ENCODE measurements around the gene RFNG. TPM values are rescaled to one million over a fixed set of nuclear protein-coding genes. Genes with fewer than 3 reads are reported as not detected.

The RFNG gene
- total RNA-seq, 1 experiment from 2014 or later, result 46.7 TPM

DNA sequence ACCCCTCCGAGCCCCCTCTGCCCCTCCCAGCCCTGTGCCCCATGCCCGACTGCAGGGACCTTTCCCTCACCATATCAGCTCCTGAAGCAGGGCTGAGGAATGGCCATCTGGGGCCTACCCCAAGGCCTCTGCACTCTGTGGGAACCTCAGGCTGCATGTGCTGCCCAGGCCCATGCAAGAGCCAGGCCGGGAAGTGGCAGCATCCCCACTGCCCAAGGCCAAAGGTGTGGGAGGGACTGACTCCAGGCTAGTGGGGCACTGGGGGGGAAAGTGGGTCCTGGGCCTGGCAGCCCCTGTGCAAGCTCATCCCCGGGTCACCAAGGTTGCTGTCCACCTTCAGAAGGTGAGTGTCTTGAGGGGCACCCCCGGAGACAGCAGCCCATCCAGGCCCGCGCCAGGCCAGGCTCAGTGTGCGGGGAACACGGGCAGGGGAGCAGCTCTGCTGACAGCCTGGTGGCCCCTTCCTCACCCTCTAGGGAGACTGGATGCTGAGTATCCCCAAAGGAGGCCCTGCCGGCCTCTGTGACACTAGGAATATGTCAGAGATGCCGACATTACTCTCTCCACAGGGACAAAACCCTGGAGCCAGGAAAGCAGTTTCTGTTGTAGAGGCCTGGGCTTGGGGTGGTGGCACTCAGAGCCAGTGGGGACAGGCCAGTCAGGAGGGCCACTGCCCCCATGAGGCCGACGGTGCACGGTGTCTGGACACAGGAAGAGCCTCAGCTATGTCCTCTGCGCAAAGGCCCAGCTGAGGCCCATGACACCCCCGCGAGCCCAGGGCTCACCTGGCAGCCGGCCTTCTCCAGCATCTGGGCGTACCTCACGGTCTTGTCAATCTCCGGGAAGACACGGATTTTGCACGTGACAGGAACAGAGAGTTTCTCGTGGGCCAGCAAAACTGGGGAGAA is 10.7 kb upstream of the RFNG start:
- H3K9me2 ChIP-seq (replicated peaks; ENCODE audit: low read length), result no peaks in the 10 kb centered on the region
- H3K79me2 ChIP-seq (ENCODE audit: low read length), result peaks cover 29% of the 10 kb centered on the region
- no peak overlapping the region for H3K4me2 ChIP-seq (ENCODE audit: low read length)
- ATAC-seq, result no peak
- H3K9ac ChIP-seq (ENCODE audit: low read length), result no peak overlapping the region
- CTCF ChIA-PET, result no interaction called here
- H3K36me3 ChIP-seq (ENCODE audit: low read depth, low read length), result peaks cover 44% of the 10 kb centered on the region
- intact Hi-C loops (cut with micrococcal nuclease), result no loop called here
- TF ChIP-seq, protein P1, sequence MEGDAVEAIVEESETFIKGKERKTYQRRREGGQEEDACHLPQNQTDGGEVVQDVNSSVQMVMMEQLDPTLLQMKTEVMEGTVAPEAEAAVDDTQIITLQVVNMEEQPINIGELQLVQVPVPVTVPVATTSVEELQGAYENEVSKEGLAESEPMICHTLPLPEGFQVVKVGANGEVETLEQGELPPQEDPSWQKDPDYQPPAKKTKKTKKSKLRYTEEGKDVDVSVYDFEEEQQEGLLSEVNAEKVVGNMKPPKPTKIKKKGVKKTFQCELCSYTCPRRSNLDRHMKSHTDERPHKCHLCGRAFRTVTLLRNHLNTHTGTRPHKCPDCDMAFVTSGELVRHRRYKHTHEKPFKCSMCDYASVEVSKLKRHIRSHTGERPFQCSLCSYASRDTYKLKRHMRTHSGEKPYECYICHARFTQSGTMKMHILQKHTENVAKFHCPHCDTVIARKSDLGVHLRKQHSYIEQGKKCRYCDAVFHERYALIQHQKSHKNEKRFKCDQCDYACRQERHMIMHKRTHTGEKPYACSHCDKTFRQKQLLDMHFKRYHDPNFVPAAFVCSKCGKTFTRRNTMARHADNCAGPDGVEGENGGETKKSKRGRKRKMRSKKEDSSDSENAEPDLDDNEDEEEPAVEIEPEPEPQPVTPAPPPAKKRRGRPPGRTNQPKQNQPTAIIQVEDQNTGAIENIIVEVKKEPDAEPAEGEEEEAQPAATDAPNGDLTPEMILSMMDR (conservative IDR thresholded peaks at IDR 0.05; ENCODE audit: low read depth, low read length), result peak; percentile 10; the same call in 1 of the 2 replicates
- TF ChIP-seq EZH2phosphoT487 (IDR thresholded peaks at IDR 0.05; ENCODE audit: borderline replicate concordance, low read length) (no peak), EZH2 (IDR thresholded peaks at IDR 0.05; ENCODE audit: low read length, unreplicated experiment) (no peak)
- no TSS peak for BruUV-seq (replicated peaks)
- DNase-seq, result no peak
- H3K27ac ChIP-seq (ENCODE audit: low read length), result no peak overlapping the region
- POLR2A ChIA-PET (ENCODE audit: unreplicated experiment), result no interaction called here
- no peaks in the 10 kb centered on the region for H3K9me3 ChIP-seq (ENCODE audit: low read length)
- H3K4me1 ChIP-seq (ENCODE audit: insufficient read depth, low read length), result peaks cover 17% of the 10 kb centered on the region
- no peak overlapping the region for H2AFZ ChIP-seq (ENCODE audit: low read length)
- no peaks in the 10 kb centered on the region for H4K20me1 ChIP-seq (ENCODE audit: low read length)
- H3K4me3 ChIP-seq (ENCODE audit: low read length), result no peak overlapping the region
- no peaks in the 10 kb centered on the region for H3K27me3 ChIP-seq (ENCODE audit: low read length)
- H3F3A ChIP-seq (ENCODE audit: low read length, unreplicated experiment), result no peaks in the 10 kb centered on the region

DNA sequence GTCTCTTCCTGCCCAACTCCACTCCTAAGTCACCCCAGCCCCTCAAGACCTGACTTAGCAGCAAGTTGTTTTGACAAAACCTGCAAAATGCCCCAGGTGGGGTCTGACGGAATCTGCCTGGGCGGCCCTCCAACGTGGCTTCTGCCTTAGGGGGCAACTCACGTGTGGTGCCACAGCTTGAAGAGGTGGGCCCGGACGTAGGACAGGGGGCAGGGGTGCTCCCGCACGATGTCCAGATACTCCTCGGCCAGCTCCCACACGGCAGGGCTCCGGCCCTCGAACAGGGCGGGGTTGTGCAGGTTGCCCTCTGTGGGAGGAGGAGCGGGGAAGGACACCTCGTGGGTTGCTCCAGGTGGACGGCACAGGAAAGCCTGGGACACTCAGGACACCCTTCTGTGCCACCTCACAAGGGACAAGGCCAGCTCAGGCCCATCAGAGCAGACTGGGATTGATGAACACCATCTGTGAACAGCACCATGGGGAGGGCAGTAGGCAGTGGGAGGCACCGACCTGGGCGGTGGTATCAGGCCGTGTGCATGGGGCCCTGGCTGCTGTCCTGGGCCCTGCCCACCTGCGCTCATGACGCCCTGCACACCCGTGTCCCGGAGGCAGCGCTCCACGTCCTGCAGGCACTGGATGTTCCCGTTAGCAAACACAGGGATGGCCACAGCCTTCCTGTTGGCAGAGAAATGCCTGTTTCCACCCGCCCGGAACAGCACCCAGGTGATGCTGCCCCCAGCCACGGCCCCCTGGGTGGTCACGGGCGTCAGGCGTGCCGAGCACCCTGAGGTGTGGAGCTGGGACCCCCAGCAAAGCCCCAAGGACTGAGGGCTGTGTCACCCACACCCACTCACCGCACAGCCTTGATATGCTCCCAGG is 9.7 kb upstream of the RFNG start:
- Histone ChIP-seq H3K4me1 (ENCODE audit: insufficient read depth, low read length) (peaks cover 17% of the 10 kb centered on the region), H3F3A (ENCODE audit: low read length, unreplicated experiment) (no peaks in the 10 kb centered on the region), H3K9ac (ENCODE audit: low read length) (no peak overlapping the region), H3K4me2 (ENCODE audit: low read length) (no peak overlapping the region), H3K9me3 (ENCODE audit: low read length) (no peaks in the 10 kb centered on the region), H3K79me2 (ENCODE audit: low read length) (peaks cover 29% of the 10 kb centered on the region), H4K20me1 (ENCODE audit: low read length) (no peaks in the 10 kb centered on the region), H3K36me3 (ENCODE audit: low read depth, low read length) (peaks cover 53% of the 10 kb centered on the region), H3K9me2 (replicated peaks; ENCODE audit: low read length) (no peaks in the 10 kb centered on the region), H3K27ac (ENCODE audit: low read length) (no peak overlapping the region), H3K27me3 (ENCODE audit: low read length) (no peaks in the 10 kb centered on the region), H2AFZ (ENCODE audit: low read length) (no peak overlapping the region), H3K4me3 (ENCODE audit: low read length) (no peak overlapping the region)
- DNase-seq (no peak), ATAC-seq (no peak)
- ChIA-PET CTCF (no interaction called here), POLR2A (ENCODE audit: unreplicated experiment) (no interaction called here)
- no TSS peak for BruUV-seq (replicated peaks)
- no peak for TF ChIP-seq EZH2phosphoT487 (IDR thresholded peaks at IDR 0.05; ENCODE audit: borderline replicate concordance, low read length)
- no peak for TF ChIP-seq EZH2 (IDR thresholded peaks at IDR 0.05; ENCODE audit: low read length, unreplicated experiment)
- TF ChIP-seq, protein P1 (conservative IDR thresholded peaks at IDR 0.05; ENCODE audit: low read depth, low read length), result no peak
- intact Hi-C loops (cut with micrococcal nuclease), result no loop called here
